ENCODE measurements around the gene GPHA2. TPM values are rescaled to one million over a fixed set of nuclear protein-coding genes. Genes with fewer than 3 reads are reported as not detected.
A peak's percentile ranks its signal among the peaks of the same experiment; 100 is the strongest.
"Not testable (repeated sequence)": the region's sequence is repeated elsewhere in the genome, so short reads cannot be mapped to it uniquely, and the experiment has no call there.

Gene GPHA2, protein sequence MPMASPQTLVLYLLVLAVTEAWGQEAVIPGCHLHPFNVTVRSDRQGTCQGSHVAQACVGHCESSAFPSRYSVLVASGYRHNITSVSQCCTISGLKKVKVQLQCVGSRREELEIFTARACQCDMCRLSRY
- not detected in 2 replicates for total RNA-seq (2014; rRNA removed; shearing (Covaris generic); ENCODE audit: low replicate concordance)

DNA sequence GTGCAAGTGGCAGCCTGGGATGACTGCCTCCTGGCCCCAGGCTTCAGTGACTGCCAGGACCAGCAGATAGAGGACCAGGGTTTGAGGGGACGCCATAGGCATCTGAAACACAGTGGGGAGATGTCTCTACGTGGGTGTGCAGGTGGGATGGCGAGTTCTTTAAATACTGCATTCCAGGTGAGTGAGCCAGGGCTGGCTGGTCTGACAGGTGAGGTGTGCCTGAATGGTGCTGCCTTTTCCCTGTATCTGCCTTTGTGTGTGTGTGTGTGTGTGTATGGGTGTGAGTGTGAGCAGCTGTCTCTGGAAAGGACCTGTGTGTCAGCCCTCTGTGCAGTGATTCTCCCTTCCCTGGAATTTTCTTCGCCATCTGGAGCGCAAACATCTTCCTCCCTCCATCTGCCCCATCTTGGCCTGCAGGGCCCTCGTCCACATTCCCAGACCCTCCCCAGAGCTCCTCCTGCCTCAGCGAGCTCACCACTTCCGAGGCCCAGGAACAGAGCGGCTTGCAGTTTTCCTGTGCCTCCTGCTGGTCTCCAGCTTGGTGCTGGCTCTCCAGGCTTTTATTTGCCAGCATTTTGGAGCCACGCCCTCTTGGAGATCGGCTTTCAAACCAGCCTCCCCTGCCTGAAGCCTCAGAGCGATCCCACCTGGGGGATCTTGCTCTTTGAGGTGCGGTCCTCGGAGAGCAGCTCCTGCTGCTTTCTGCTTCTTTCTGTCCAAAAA is at the start of gene GPHA2:
Gene GPHA2, minus strand, starts transcription at position 535 of the 723 bp plus-strand sequence. Its CDS starts 433 bp downstream, at position 102.
- Histone ChIP-seq H3K36me3 (peaks cover 4% of the 10 kb centered on the region), H3K4me3 (no peak within 1 kb of the TSS), H3K27me3 (no peaks in the 10 kb centered on the region), H3K9me3 (no peaks in the 10 kb centered on the region)
- no peak for DNase-seq

- H3K9me3 ChIP-seq, H3K4me3 ChIP-seq, H3K36me3 ChIP-seq, DNase-seq, H3K27me3 ChIP-seq: not testable (repeated sequence)
Measured at GRCh38 chr11:64983339-64983738, 47.6 kb upstream of the GPHA2 start.

DNA sequence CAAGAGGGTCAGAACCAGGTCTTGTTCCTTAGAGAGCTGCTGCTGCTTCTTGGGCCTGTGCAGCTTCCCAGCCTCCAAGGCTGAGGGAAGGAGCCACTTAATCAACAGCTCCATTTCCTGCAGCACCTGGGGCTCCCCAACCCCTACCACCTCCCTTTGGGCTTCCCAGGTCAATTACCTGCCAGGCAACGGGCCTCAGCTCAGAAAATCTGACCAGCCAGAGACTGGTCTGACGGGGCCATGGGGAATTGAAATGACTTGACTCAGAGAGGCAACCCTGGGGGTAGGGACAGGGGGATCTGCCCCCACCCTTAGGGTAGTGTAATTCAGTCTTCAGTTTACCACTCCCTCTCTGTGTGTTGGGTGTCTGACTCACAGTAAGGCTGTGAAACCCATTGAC is 41.0 kb upstream of the GPHA2 start:
- DNase-seq, result no peak
- Histone ChIP-seq H3K27me3 (no peaks in the 10 kb centered on the region), H3K4me3 (no peak overlapping the region), H3K36me3 (no peaks in the 10 kb centered on the region), H3K9me3 (no peaks in the 10 kb centered on the region)

DNA sequence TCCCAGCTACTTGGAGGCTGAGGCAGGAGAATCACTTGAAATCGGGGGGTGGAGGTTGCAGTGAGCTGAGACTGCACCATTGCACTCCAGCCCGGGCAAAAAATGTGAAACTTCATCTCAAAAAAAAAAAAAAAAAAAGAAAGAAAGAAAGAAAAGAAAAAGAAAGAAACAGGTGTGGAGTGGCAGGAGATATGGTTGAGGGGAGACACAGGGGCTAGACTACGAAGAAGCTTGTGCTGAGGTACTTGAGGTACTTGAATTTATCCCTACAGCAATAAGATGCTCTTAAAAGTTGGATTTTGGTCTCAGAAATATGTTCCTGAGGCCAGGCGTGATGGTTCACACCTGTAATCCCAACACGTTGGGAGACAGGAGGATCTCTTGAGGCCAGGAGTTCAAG is 38.4 kb upstream of the GPHA2 start:
- Histone ChIP-seq H3K9me3 (no peaks in the 10 kb centered on the region), H3K4me3 (no peak overlapping the region), H3K27me3 (no peaks in the 10 kb centered on the region), H3K36me3 (no peaks in the 10 kb centered on the region)
- no peak for DNase-seq

DNA sequence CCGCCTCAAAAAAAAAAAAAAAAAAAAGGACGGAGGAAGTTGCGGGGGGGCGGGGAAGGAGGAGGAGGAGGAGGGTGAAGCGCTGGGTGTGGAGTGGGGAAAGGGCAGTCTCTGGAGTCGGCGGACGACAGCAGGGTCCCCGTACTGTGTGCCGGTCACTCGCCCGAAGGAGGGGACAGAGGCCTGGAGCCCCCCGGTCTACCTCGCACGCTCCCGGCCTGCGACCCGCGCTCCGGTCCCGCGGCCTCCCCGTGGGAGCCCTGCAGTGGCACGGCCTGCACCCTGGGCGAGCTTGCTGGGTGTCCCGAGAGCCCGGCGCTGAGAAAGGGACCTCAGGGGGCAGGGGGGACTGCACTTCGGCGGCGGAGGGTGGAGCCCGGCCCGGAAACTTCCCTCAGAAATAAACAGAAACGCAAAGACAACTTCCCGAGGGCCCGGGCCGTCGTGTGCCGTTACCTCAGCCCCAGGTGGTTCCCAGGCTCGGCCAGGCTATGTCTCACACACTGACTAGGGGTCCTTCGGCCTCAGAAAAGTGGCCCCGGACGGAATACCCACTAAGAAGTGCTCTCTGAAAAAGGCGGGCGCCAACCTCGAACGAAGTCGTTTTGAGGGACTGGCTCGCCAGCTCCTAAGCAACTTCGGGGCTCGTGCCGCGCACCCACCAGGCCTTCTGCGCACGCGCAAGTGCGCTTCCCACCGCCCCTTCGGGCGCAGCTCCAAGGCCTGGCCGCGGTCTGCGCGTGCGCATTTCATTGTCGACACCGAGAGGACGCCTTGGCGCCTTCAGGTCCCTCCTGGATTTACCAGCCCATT is 35.9 kb upstream of the GPHA2 start, which contains the start of gene MAJIN:
Gene MAJIN, minus strand, starts transcription at position 688 of the 813 bp plus-strand sequence. CDS start 12,703 bp downstream, outside the sequence.
- no peaks in the 10 kb centered on the region for H3K27me3 ChIP-seq
- no peaks in the 10 kb centered on the region for H3K36me3 ChIP-seq
- no peak for DNase-seq
- no peaks in the 10 kb centered on the region for H3K9me3 ChIP-seq
- no peak within 1 kb of the TSS for H3K4me3 ChIP-seq

- Histone ChIP-seq H3K4me3 (no peak overlapping the region), H3K27me3 (no peaks in the 10 kb centered on the region), H3K36me3 (no peaks in the 10 kb centered on the region), H3K9me3 (no peaks in the 10 kb centered on the region)
- no peak for DNase-seq
Measured at GRCh38 chr11:64970731-64971151, 35.0 kb upstream of the GPHA2 start.

GRCh38 chr11:64969209-64969608 is 33.5 kb upstream of the GPHA2 start:
- H3K9me3 ChIP-seq, result no peaks in the 10 kb centered on the region
- H3K36me3 ChIP-seq, result no peaks in the 10 kb centered on the region
- DNase-seq, result no peak
- H3K27me3 ChIP-seq, result no peaks in the 10 kb centered on the region
- H3K4me3 ChIP-seq, result no peak overlapping the region

DNA sequence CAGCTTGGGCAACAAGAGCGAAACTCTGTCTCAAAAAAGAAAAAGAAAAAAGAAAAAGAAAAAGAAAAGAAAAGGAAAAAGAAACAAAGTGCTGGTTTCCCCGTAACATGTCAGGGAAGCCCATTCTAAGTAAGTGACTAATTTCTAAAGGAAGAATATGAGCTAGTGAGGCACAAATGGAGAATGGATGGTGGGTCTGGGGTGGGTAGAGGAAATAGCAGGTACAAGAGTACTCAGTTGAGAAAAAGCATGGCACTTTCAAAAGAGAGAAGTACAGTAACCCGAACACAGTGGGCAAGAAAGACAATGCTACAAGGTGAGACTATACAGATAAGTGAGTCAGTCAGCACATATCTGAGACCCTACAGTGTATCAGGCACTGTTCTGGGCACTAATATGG is 31.7 kb upstream of the GPHA2 start:
- no peaks in the 10 kb centered on the region for H3K9me3 ChIP-seq
- no peaks in the 10 kb centered on the region for H3K27me3 ChIP-seq
- no peak for DNase-seq
- H3K4me3 ChIP-seq, result no peak overlapping the region
- H3K36me3 ChIP-seq, result no peaks in the 10 kb centered on the region

DNA sequence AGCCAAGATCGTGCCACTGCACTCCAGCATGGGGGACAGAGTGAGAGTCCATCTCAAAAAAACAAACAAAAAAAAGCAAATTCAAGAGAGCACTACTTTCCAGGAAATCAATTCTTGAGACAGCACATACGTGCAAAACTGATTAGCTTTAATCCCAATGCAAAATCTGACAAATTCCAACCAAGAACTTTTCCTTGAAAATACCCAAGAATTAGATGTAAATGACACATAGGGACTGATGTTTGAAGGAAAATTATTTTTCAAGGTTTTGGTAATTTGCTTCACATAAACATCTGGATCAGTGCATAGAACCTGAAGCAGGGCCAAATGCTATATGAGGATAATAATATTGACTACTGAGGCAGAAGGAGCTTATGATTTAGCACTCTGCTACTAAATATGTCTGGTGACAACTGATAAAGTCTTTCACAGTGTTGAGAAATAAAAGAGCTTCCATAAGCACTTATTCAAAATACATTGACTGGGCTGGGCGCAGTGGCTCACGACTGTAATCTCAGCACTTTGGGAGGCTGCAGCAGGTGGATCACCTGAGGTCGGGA is 27.5 kb upstream of the GPHA2 start:
- H3K4me3 ChIP-seq, result no peak overlapping the region
- no peak for DNase-seq
- H3K27me3 ChIP-seq, result no peaks in the 10 kb centered on the region
- no peaks in the 10 kb centered on the region for H3K9me3 ChIP-seq
- H3K36me3 ChIP-seq, result no peaks in the 10 kb centered on the region

DNA sequence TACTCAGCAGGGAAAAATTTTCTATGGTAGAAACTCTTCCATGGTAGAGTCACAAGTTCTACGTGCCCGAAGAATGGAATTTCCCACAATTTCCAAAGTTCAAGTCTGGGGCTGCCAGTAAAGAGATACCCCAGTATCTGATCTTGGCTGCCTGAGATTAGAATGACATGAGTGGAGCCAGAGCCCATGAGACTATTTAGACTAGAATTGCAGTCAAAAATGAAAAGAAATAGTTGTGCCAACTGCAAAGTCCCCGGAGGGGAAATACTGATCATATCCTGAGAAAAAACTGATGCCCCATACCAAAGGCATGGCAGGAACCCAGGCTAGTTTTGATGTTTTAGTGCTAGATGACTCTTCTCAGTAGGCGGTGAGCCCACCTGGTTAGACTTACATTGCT is 25.0 kb upstream of the GPHA2 start:
- Histone ChIP-seq H3K9me3 (no peaks in the 10 kb centered on the region), H3K36me3 (no peaks in the 10 kb centered on the region), H3K4me3 (no peak overlapping the region), H3K27me3 (no peaks in the 10 kb centered on the region)
- DNase-seq, result peak; percentile 43

DNA sequence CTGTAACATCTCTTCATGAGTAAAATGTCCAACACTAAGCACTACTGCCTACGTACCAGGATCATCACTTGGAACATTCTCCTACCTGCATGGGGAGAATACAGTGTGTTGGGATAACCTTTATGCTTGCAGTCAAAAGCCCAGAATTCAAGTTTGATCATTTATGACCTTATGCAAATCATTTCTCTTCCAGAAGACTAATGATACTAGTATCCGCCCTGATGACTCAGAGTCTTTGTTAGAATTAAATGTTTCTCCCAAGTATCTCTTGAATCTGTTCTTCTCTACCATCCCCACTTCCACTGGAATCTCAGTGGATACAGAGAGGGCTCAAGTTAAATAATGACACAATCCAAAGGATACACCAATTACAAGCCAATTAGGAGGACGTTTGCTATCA is 23.8 kb upstream of the GPHA2 start:
- DNase-seq, result no peak
- Histone ChIP-seq H3K4me3 (no peak overlapping the region), H3K27me3 (peaks cover 12% of the 10 kb centered on the region; the same call in 1 of the 2 replicates), H3K36me3 (no peaks in the 10 kb centered on the region), H3K9me3 (no peaks in the 10 kb centered on the region)

- no peak for DNase-seq
- H3K27me3 ChIP-seq, result peaks cover 21% of the 10 kb centered on the region; the same call in 1 of the 2 replicates
- H3K36me3 ChIP-seq, result no peaks in the 10 kb centered on the region
- no peak overlapping the region for H3K4me3 ChIP-seq
- no peaks in the 10 kb centered on the region for H3K9me3 ChIP-seq
Measured at GRCh38 chr11:64954201-64954600, 18.5 kb upstream of the GPHA2 start.

- DNase-seq, result no peak
- Histone ChIP-seq H3K9me3 (no peaks in the 10 kb centered on the region), H3K27me3 (peaks cover 21% of the 10 kb centered on the region; the same call in 1 of the 2 replicates), H3K4me3 (no peak overlapping the region), H3K36me3 (no peaks in the 10 kb centered on the region)
Measured at GRCh38 chr11:64951529-64951928, 15.8 kb upstream of the GPHA2 start.

DNA sequence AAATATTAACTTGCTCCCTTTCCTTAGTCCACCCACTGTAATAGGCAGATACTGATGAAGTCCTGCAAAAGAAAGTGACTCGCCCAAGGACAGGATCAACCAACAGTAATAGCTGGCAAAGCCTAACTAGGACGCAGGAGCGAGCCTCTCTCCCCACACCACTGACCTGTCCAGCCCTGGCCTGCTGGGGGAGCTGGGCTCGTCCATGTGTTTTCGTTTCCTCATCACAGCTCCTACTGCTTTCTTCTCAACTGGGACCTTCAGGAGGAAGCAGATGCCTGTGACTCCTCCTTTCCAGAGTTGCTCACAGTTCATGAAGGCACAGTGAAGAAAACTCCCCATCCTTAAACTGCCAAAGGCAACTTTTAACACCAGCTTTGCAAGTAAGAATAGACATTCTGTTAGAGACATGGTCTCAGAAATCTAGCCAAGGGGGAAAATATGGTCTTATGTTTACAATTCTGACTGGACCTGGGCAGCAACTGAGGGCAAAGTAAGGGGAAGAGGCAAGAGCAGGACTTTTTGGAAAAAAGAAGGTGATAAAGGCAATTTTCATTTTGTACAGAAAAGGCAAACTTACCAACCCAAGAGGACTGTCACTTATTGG is 11.6 kb upstream of the GPHA2 start:
- peak; percentile 38 for DNase-seq
- no peak overlapping the region for H3K4me3 ChIP-seq

GRCh38 chr11:64936539-64936938 is 846 bp upstream of the GPHA2 start:
- Histone ChIP-seq H3K9me3 (no peaks in the 10 kb centered on the region), H3K4me3 (no peak overlapping the region), H3K27me3 (no peaks in the 10 kb centered on the region), H3K36me3 (peaks cover 4% of the 10 kb centered on the region; the same call in 1 of the 2 replicates)
- no peak for DNase-seq

More for the DNA sequence above, 11.6 kb upstream of the GPHA2 start:
- H3K36me3 ChIP-seq, result no peaks in the 10 kb centered on the region
- no peaks in the 10 kb centered on the region for H3K9me3 ChIP-seq
- no peaks in the 10 kb centered on the region for H3K27me3 ChIP-seq

DNA sequence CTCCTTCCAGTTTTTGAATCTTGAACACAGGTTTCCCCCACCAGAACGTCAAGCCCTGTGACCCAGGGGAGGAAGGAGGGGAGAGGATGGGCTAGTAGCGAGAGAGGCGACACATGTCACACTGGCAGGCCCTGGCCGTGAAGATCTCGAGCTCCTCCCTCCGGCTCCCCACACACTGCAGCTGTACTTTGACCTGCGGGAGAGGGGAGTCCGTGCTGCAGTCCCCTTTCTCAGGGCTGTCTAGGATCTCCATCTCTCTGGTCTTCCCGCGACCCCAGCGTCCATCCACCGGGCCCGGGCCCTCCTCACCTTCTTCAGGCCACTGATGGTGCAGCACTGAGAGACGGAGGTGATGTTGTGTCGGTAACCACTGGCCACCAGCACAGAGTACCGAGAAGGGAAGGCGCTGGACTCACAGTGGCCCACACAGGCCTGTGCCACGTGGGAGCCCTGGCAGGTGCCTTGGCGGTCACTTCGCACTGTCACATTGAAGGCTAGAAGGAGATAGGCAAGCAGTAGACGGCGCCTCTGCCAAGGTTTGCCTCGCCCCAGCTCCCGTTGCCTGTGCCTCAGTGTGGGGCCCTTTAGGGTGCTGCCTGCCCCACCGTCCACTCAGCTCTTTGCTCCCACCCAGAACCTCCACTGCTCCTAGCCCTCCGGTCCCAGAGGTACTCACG is 873 bp downstream of the GPHA2 start:
- peaks cover 4% of the 10 kb centered on the region for H3K36me3 ChIP-seq
- DNase-seq, result no peak
- H3K9me3 ChIP-seq, result no peaks in the 10 kb centered on the region
- H3K27me3 ChIP-seq, result no peaks in the 10 kb centered on the region
- no peak overlapping the region for H3K4me3 ChIP-seq
